OCI-LY3 (cell line): ENCODE measurements around the gene C21orf91.
A peak's percentile ranks its signal among the peaks of the same experiment; 100 is the strongest.
"Not testable (repeated sequence)": the region's sequence is repeated elsewhere in the genome, so short reads cannot be mapped to it uniquely, and the experiment has no call there.

Experiments
- H2AFZ ChIP-seq: fragments of 200-600, 300-600 bp; shearing (Covaris generic); 2 replicates; pipeline ENCODE4 v1.6.0; 2014; ENCODE audit warnings: antibody characterized with exemption, low read depth, low read length
- H3K27ac ChIP-seq: fragments of 200-600, 300-600 bp; sonication (generic); 2 replicates; pipeline ENCODE4 v1.5.1; 2014; ENCODE audit warnings: mild to moderate bottlenecking, low read length, moderate library complexity, mixed read lengths
- H3K27me3 ChIP-seq: fragments of 200-600, 300-600 bp; sonication (generic); 2 replicates; pipeline ENCODE4 v1.6.1; 2014; ENCODE audit warnings: low read depth, low read length, mixed read lengths
- H3K36me3 ChIP-seq: fragments of 200-600, 300-600 bp; sonication (generic); replicated peaks from 2 replicates; pipeline ENCODE3; 2014; ENCODE audit warnings: low read depth, low read length, mixed read lengths
- H3K4me1 ChIP-seq: fragments of 300-600, 200-600 bp; sonication (generic); 2 replicates; pipeline ENCODE4 v1.6.1; 2014; ENCODE audit warnings: low read length, mixed read lengths
- H3K4me2 ChIP-seq: fragments of 200-600, 300-600 bp; sonication (generic); 2 replicates; pipeline ENCODE4 v1.6.1; 2014; ENCODE audit warnings: low read length, mixed read lengths
- H3K4me3 ChIP-seq: fragments of 300-600, 200-600 bp; sonication (generic); 2 replicates; pipeline ENCODE4 v1.5.1; 2014; ENCODE audit warnings: antibody characterized with exemption, mild to moderate bottlenecking, low read length, moderate library complexity
- H3K79me2 ChIP-seq: fragments of 300-600, 200-600 bp; shearing (Covaris generic); 2 replicates; pipeline ENCODE4 v1.6.1; 2014; ENCODE audit warnings: mild to moderate bottlenecking, low read length, mixed read lengths
- H3K9ac ChIP-seq: fragments of 300-600, 200-600 bp; shearing (Covaris generic); 2 replicates; pipeline ENCODE4 v1.6.0; 2014; ENCODE audit warnings: mild to moderate bottlenecking, low read length, moderate library complexity
- H3K9me3 ChIP-seq: fragments of 200-600, 300-600 bp; shearing (Covaris generic); 2 replicates; pipeline ENCODE4 v1.6.1; 2014; ENCODE audit warnings: low read length, mixed read lengths; ENCODE audit not compliant: insufficient read depth
- H4K20me1 ChIP-seq: fragments of 200-600, 300-600 bp; sonication (generic); 2 replicates; pipeline ENCODE4 v1.6.1; 2016; ENCODE audit warnings: low read length, mixed read lengths; ENCODE audit not compliant: insufficient read depth
- EZH2phosphoT487 ChIP-seq: fragments of 200-600 bp; shearing (Covaris generic); IDR thresholded peaks from 2 replicates; pipeline ENCODE4 v1.6.1; 2018; ENCODE audit warnings: antibody characterized with exemption, mixed run types, low read depth
- TF ChIP-seq, protein P1 (sequence below): fragments of 200-600, 300-600 bp; sonication (generic); IDR thresholded peaks from 2 replicates; pipeline ENCODE4 v1.5.1; 2014; ENCODE audit warnings: antibody characterized with exemption, low read length, low read depth

The C21orf91 gene

GRCh38 chr21:17779980-17780379 lies 39.2 kb downstream of the C21orf91 start:
- Histone ChIP-seq H3K9ac (peak overlapping the region; percentile 36; the same call in 1 of the 2 replicates), H3K36me3 (peaks cover 40% of the 10 kb centered on the region), H2AFZ (no peak overlapping the region), H3K4me2 (peak overlapping the region; percentile 77), H3K9me3 (peaks cover 2% of the 10 kb centered on the region; the same call in 1 of the 2 replicates), H4K20me1 (no peaks in the 10 kb centered on the region), H3K79me2 (no peaks in the 10 kb centered on the region), H3K4me1 (peaks cover 92% of the 10 kb centered on the region), H3K4me3 (peak overlapping the region; percentile 8; the same call in 1 of the 2 replicates), H3K27ac (peak overlapping the region; percentile 93), H3K27me3 (no peaks in the 10 kb centered on the region)
- no peak for TF ChIP-seq EZH2phosphoT487

- Histone ChIP-seq H3K9ac (no peak overlapping the region; the same call in 1 of the 2 replicates), H3K9me3 (no peaks in the 10 kb centered on the region), H3K4me3 (no peak overlapping the region), H4K20me1 (no peaks in the 10 kb centered on the region), H2AFZ (no peak overlapping the region), H3K36me3 (peaks cover 38% of the 10 kb centered on the region), H3K27ac (peak overlapping the region; percentile 93), H3K27me3 (no peaks in the 10 kb centered on the region), H3K4me2 (peak overlapping the region; percentile 77), H3K79me2 (no peaks in the 10 kb centered on the region), H3K4me1 (peaks cover 88% of the 10 kb centered on the region)
- no peak for TF ChIP-seq EZH2phosphoT487
- TF ChIP-seq, protein P1, sequence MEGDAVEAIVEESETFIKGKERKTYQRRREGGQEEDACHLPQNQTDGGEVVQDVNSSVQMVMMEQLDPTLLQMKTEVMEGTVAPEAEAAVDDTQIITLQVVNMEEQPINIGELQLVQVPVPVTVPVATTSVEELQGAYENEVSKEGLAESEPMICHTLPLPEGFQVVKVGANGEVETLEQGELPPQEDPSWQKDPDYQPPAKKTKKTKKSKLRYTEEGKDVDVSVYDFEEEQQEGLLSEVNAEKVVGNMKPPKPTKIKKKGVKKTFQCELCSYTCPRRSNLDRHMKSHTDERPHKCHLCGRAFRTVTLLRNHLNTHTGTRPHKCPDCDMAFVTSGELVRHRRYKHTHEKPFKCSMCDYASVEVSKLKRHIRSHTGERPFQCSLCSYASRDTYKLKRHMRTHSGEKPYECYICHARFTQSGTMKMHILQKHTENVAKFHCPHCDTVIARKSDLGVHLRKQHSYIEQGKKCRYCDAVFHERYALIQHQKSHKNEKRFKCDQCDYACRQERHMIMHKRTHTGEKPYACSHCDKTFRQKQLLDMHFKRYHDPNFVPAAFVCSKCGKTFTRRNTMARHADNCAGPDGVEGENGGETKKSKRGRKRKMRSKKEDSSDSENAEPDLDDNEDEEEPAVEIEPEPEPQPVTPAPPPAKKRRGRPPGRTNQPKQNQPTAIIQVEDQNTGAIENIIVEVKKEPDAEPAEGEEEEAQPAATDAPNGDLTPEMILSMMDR, result no peak
These were observed 39.7 kb downstream of the C21orf91 start for GRCh38 chr21:17779496-17779895.

- Histone ChIP-seq H3K36me3 (peaks cover 28% of the 10 kb centered on the region), H3K9ac (no peak overlapping the region), H3K79me2 (no peaks in the 10 kb centered on the region), H3K4me3 (no peak overlapping the region), H2AFZ (no peak overlapping the region), H3K27ac (no peak overlapping the region), H3K4me1 (peaks cover 67% of the 10 kb centered on the region), H4K20me1 (no peaks in the 10 kb centered on the region), H3K9me3 (no peaks in the 10 kb centered on the region), H3K27me3 (no peaks in the 10 kb centered on the region), H3K4me2 (peak overlapping the region; percentile 20; the same call in 1 of the 2 replicates)
- TF ChIP-seq EZH2phosphoT487, result no peak
- TF ChIP-seq, protein P1, result no peak
These were observed 41.9 kb downstream of the C21orf91 start for GRCh38 chr21:17777072-17777765.

DNA sequence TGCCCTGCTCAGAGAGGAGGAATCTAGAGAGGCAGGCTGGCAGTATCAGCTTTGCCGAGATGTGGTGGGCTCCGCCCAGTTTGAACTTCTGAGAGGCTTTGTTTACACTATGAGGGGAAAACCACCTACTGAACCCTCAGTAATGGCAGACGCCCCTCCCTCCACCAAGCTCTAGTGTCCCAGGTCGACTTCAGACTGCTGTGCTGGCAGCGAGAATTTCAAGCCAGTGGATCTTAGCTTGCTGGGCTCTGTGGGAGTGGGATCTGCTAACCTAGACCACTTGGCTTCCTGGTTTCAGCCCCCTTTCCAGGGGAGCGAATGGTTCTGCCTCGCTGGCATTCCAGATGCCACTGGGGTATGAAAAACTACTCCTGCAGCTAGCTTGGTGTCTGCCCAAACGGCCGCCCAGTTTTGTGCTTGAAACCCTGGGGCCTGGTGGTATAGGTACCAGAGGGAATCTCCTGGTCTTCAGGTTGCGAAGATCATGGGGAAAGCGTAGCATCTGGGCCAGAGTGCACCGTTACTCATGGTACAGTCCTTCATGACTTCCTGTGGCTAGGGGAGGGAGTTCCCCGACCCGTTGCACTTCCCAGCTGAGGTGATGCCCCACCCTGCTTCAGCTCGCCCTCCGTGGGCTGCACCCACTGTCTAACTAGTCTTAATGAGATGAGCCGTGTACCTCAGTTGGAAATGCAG lies 43.6 kb downstream of the C21orf91 start:
- H3K27ac ChIP-seq, result peak overlapping the region; percentile 69
- TF ChIP-seq, protein P1, result no peak
- no peak for TF ChIP-seq EZH2phosphoT487
- H2AFZ ChIP-seq, result peak overlapping the region; percentile 67; the same call in 1 of the 2 replicates
- H3K27me3 ChIP-seq, result no peaks in the 10 kb centered on the region
- peak overlapping the region; percentile 73 for H3K4me3 ChIP-seq
- H3K9ac ChIP-seq, result peak overlapping the region; percentile 61
- H3K4me1 ChIP-seq, result peaks cover 50% of the 10 kb centered on the region
- peaks cover 19% of the 10 kb centered on the region for H3K36me3 ChIP-seq
- no peaks in the 10 kb centered on the region for H3K79me2 ChIP-seq
- H3K9me3 ChIP-seq, result no peaks in the 10 kb centered on the region
- peak overlapping the region; percentile 92 for H3K4me2 ChIP-seq
- H4K20me1 ChIP-seq, result no peaks in the 10 kb centered on the region

DNA sequence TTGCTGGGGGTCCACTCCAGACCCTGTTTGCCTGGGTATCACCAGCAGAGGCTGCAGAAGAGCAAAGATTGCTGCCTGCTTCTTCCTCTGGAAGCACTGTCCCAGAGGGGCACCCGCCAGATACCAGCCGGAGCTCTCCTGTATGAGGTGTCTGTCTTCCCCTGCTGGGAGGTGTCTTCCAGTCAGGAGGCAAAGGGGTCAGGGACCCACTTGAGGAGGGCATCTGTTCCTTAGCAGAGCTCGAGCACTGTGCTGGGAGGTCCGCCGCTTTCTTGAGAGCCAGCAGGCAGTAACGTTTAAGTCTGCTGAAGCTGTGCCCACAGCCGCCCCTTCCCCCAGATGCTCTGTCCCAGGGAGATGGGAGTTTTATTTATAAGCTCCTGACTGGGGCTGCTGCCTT lies 44.1 kb downstream of the C21orf91 start:
- peak overlapping the region; percentile 67; the same call in 1 of the 2 replicates for H2AFZ ChIP-seq
- not testable (repeated sequence) for H3K9me3 ChIP-seq
- H3K4me2 ChIP-seq, result peak overlapping the region; percentile 92

More for the DNA sequence above, 44.1 kb downstream of the C21orf91 start:
- 0 out of 2 replicates have a peak overlapping the region, but pooled peaks have one; percentile 69 for H3K27ac ChIP-seq
- H3K27me3 ChIP-seq, H4K20me1 ChIP-seq, H3K79me2 ChIP-seq: not testable (repeated sequence)
- peaks cover 19% of the 10 kb centered on the region for H3K36me3 ChIP-seq
- peak overlapping the region; percentile 61; the same call in 1 of the 2 replicates for H3K9ac ChIP-seq
- peak overlapping the region; percentile 73 for H3K4me3 ChIP-seq
- peaks cover 45% of the 10 kb centered on the region for H3K4me1 ChIP-seq
